ENCODE measurements around the gene STAB1. TPM values are rescaled to one million over a fixed set of nuclear protein-coding genes. Genes with fewer than 3 reads are reported as not detected.

Gene STAB1
- total RNA-seq, 1 experiment from 2014 or later: not detected

- H3K4me3 ChIP-seq: no peak overlapping the region
- DNase-seq (ENCODE audit: low read depth in 1 of 2, low spot score in 2 of 2): no peak
- H3K9me3 ChIP-seq (replicated peaks): no peaks in the 10 kb centered on the region
- peaks cover 77% of the 10 kb centered on the region for H3K36me3 ChIP-seq
- H3K27ac ChIP-seq: no peak overlapping the region
- H3K4me1 ChIP-seq (replicated peaks): no peaks in the 10 kb centered on the region
- H3K27me3 ChIP-seq (replicated peaks): no peaks in the 10 kb centered on the region
These were observed 22.1 kb upstream of the STAB1 start for GRCh38 chr3:52473026-52473425.

GRCh38 chr3:52477076-52477795 lies 17.9 kb upstream of the STAB1 start:
- H3K27me3 ChIP-seq (replicated peaks): no peaks in the 10 kb centered on the region
- H3K9me3 ChIP-seq (replicated peaks): no peaks in the 10 kb centered on the region
- no peaks in the 10 kb centered on the region for H3K4me1 ChIP-seq (replicated peaks)
- H3K36me3 ChIP-seq: peaks cover 97% of the 10 kb centered on the region
- DNase-seq (ENCODE audit: low read depth in 1 of 2, low spot score in 2 of 2): no peak
- H3K4me3 ChIP-seq: no peak overlapping the region
- H3K27ac ChIP-seq: no peak overlapping the region

GRCh38 chr3:52477796-52478095 lies 17.4 kb upstream of the STAB1 start:
- Histone ChIP-seq H3K27ac (no peak overlapping the region), H3K27me3 (replicated peaks) (no peaks in the 10 kb centered on the region), H3K9me3 (replicated peaks) (no peaks in the 10 kb centered on the region), H3K36me3 (peaks cover 97% of the 10 kb centered on the region), H3K4me3 (no peak overlapping the region), H3K4me1 (replicated peaks) (no peaks in the 10 kb centered on the region; the same call in 1 of the 2 replicates)
- DNase-seq (ENCODE audit: low read depth in 1 of 2, low spot score in 2 of 2): no peak

- Histone ChIP-seq H3K4me1 (replicated peaks) (peaks cover 14% of the 10 kb centered on the region), H3K36me3 (peaks cover 92% of the 10 kb centered on the region), H3K9me3 (replicated peaks) (no peaks in the 10 kb centered on the region), H3K27me3 (replicated peaks) (no peaks in the 10 kb centered on the region), H3K27ac (no peak overlapping the region), H3K4me3 (no peak overlapping the region)
- no peak for DNase-seq (ENCODE audit: low read depth in 1 of 2, low spot score in 2 of 2)
These were observed 15.9 kb upstream of the STAB1 start for GRCh38 chr3:52479037-52479876.

GRCh38 chr3:52479877-52480575 lies 15.1 kb upstream of the STAB1 start:
- no peak overlapping the region for H3K27ac ChIP-seq
- H3K4me1 ChIP-seq (replicated peaks): peaks cover 14% of the 10 kb centered on the region
- H3K27me3 ChIP-seq (replicated peaks): no peaks in the 10 kb centered on the region
- H3K9me3 ChIP-seq (replicated peaks): no peaks in the 10 kb centered on the region
- no peak overlapping the region for H3K4me3 ChIP-seq
- DNase-seq (ENCODE audit: low read depth in 1 of 2, low spot score in 2 of 2): no peak
- H3K36me3 ChIP-seq: peaks cover 93% of the 10 kb centered on the region

- Histone ChIP-seq H3K27ac (no peak overlapping the region), H3K4me1 (replicated peaks) (peaks cover 14% of the 10 kb centered on the region), H3K27me3 (replicated peaks) (no peaks in the 10 kb centered on the region), H3K9me3 (replicated peaks) (no peaks in the 10 kb centered on the region), H3K36me3 (peaks cover 93% of the 10 kb centered on the region), H3K4me3 (no peak overlapping the region)
- no peak for DNase-seq (ENCODE audit: low read depth in 1 of 2, low spot score in 2 of 2)
These were observed 14.1 kb upstream of the STAB1 start for GRCh38 chr3:52480768-52481715.

GRCh38 chr3:52481819-52482521 lies 13.2 kb upstream of the STAB1 start:
- no peaks in the 10 kb centered on the region for H3K27me3 ChIP-seq (replicated peaks)
- no peak overlapping the region for H3K4me3 ChIP-seq
- no peaks in the 10 kb centered on the region for H3K9me3 ChIP-seq (replicated peaks)
- no peak for DNase-seq (ENCODE audit: low read depth in 1 of 2, low spot score in 2 of 2)
- H3K4me1 ChIP-seq (replicated peaks): peaks cover 14% of the 10 kb centered on the region
- no peak overlapping the region for H3K27ac ChIP-seq
- peaks cover 92% of the 10 kb centered on the region for H3K36me3 ChIP-seq

- DNase-seq (ENCODE audit: low read depth in 1 of 2, low spot score in 2 of 2): no peak
- Histone ChIP-seq H3K4me1 (replicated peaks) (peaks cover 14% of the 10 kb centered on the region), H3K36me3 (peaks cover 92% of the 10 kb centered on the region), H3K9me3 (replicated peaks) (no peaks in the 10 kb centered on the region), H3K4me3 (no peak overlapping the region), H3K27ac (no peak overlapping the region), H3K27me3 (replicated peaks) (no peaks in the 10 kb centered on the region)
These were observed 12.1 kb upstream of the STAB1 start for GRCh38 chr3:52483081-52483480.

- peak in 1 of 2 experiments; percentile 47 for DNase-seq (ENCODE audit: low read depth in 1 of 2, low spot score in 2 of 2)
- H3K27ac ChIP-seq: no peak overlapping the region
- H3K9me3 ChIP-seq (replicated peaks): no peaks in the 10 kb centered on the region
- H3K27me3 ChIP-seq (replicated peaks): no peaks in the 10 kb centered on the region
- H3K4me1 ChIP-seq (replicated peaks): peaks cover 14% of the 10 kb centered on the region
- H3K4me3 ChIP-seq: no peak overlapping the region
- peaks cover 89% of the 10 kb centered on the region for H3K36me3 ChIP-seq
These were observed 11.4 kb upstream of the STAB1 start for GRCh38 chr3:52483577-52484381.

GRCh38 chr3:52484680-52485461 lies 10.3 kb upstream of the STAB1 start:
- Histone ChIP-seq H3K4me3 (no peak overlapping the region), H3K27me3 (replicated peaks) (no peaks in the 10 kb centered on the region), H3K36me3 (peaks cover 89% of the 10 kb centered on the region), H3K27ac (no peak overlapping the region), H3K4me1 (replicated peaks) (peaks cover 14% of the 10 kb centered on the region), H3K9me3 (replicated peaks) (no peaks in the 10 kb centered on the region)
- DNase-seq (ENCODE audit: low read depth in 1 of 2, low spot score in 2 of 2): no peak

GRCh38 chr3:52487050-52487787 lies 7.9 kb upstream of the STAB1 start:
- Histone ChIP-seq H3K27ac (no peak overlapping the region), H3K27me3 (replicated peaks) (no peaks in the 10 kb centered on the region), H3K4me3 (no peak overlapping the region), H3K4me1 (replicated peaks) (peaks cover 14% of the 10 kb centered on the region), H3K36me3 (peaks cover 89% of the 10 kb centered on the region), H3K9me3 (replicated peaks) (no peaks in the 10 kb centered on the region)
- DNase-seq (ENCODE audit: low read depth in 1 of 2, low spot score in 2 of 2): no peak

Data from SJSA1 (cell line).